C4-2B (cell line): ENCODE results near the gene FEN1.

Experiments
- ZFX ChIP-seq: fragments of 450-650 bp; IDR thresholded peaks from 2 replicates; pipeline ENCODE4 v1.6.1; 2017
- TF ChIP-seq, protein P1 (sequence below): fragments of 450-650 bp; conservative IDR thresholded peaks from 2 replicates; pipeline ENCODE4 v1.5.1; 2017; ENCODE audit warnings: mild to moderate bottlenecking

DNA sequence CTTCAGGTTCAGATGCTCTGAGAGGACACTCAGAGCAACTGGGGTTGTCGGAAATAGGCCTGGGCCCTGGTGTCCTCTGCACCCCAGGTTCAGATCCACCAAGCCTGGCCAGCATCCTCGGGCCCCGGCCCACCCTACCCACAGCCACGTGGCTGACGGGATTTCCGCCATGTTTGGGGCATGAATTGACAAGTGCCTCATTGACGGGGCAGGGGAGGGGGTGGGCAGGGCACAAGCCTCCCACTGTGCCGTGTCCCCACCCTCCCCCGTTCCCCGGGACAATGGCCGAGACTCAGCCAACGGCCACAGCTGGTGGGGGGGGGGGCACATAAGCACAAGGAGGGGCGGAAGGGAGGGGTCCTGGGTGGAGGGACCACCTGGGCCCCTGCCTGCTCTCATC is 31.8 kb upstream of the FEN1 start:
- TF ChIP-seq, protein P1, sequence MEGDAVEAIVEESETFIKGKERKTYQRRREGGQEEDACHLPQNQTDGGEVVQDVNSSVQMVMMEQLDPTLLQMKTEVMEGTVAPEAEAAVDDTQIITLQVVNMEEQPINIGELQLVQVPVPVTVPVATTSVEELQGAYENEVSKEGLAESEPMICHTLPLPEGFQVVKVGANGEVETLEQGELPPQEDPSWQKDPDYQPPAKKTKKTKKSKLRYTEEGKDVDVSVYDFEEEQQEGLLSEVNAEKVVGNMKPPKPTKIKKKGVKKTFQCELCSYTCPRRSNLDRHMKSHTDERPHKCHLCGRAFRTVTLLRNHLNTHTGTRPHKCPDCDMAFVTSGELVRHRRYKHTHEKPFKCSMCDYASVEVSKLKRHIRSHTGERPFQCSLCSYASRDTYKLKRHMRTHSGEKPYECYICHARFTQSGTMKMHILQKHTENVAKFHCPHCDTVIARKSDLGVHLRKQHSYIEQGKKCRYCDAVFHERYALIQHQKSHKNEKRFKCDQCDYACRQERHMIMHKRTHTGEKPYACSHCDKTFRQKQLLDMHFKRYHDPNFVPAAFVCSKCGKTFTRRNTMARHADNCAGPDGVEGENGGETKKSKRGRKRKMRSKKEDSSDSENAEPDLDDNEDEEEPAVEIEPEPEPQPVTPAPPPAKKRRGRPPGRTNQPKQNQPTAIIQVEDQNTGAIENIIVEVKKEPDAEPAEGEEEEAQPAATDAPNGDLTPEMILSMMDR: no peak
- TF ChIP-seq ZFX: no peak
